Body of pancreas (tissue), 4 donors: ENCODE data around the gene CFAP61. TPM values are rescaled to one million over a fixed set of nuclear protein-coding genes. Genes with fewer than 3 reads are reported as not detected.

Experiments used
- ATAC-seq: fragments of 150-250 bp; one replicate; pipeline ENCODE4 v1.9.1; 2016
- DNase-seq, 4 donors: peaks; one replicate each; pipeline ENCODE4 v3.0.0-alpha.2; 2019
- H3K27ac ChIP-seq, 4 donors: fragments of 200-600 bp; sonication (generic); 1 replicate in 3 of 4; 2 replicates in 1 of 4; pipeline versions ENCODE4 v1.5.1 to v1.6.1; 2016 to 2019; ENCODE audit warnings: mild to moderate bottlenecking in 1 of 4, mixed read lengths in 1 of 4, moderate library complexity in 1 of 4
- H3K27me3 ChIP-seq, 2 donors: fragments of 200-600 bp; sonication (generic); one replicate each; pipeline ENCODE4 v1.6.0; 2016; ENCODE audit warnings: mild to moderate bottlenecking in 1 of 2
- H3K36me3 ChIP-seq, 2 donors: fragments of 200-600 bp; sonication (generic); replicated peaks in 1 of 2; 2 replicates each; pipeline ENCODE4 v1.5.1; 2016; ENCODE audit warnings: low read depth in 2 of 2; ENCODE audit not compliant: insufficient read depth in 1 of 2
- H3K4me1 ChIP-seq: fragments of 200-600 bp; sonication (generic); one replicate; pipeline ENCODE4 v1.6.0; 2016
- H3K4me3 ChIP-seq, 2 donors: fragments of 200-600 bp; sonication (generic); 1 replicate in 1 of 2; 2 replicates in 1 of 2; pipeline ENCODE4 v1.5.1; 2016 to 2019
- H3K9me3 ChIP-seq, 3 donors: fragments of 200-600 bp; sonication (generic); 1 replicate in 2 of 3; 2 replicates in 1 of 3; pipeline ENCODE4 v1.5.1; 2016
- POLR2A ChIP-seq, 3 donors: fragments of 450-650 bp; IDR thresholded peaks; one replicate each; pipeline ENCODE4 v1.6.1; 2016; ENCODE audit warnings: antibody characterized with exemption in 3 of 3, mild to moderate bottlenecking in 2 of 3
- WGBS, 2 donors: methylation state at CpG; one replicate each; pipeline ENCODE4 v1.1.5; 2017; 5-methylcytosine and 5-hydroxymethylcytosine counted together
- intact Hi-C: fragments of 100-400 bp; cut with DNase I; formaldehyde crosslinking; loops from one replicate; pipeline ENCODE4 v1.15.1; 2023
- total RNA-seq, 2 donors: library from RNA; depleted of rRNA; stranded (reverse); fragments of >200 nt; gene quantifications; one replicate each; pipeline ENCODE4 v1.1.0, GENCODE V29; 2016
- TF ChIP-seq, protein P1 (sequence below), 7 experiments: fragments of 450-650 bp in 4 of 7; fragments of 200-600 bp in 3 of 7; sonication (generic) in 3 of 7; IDR thresholded peaks; one replicate each; pipeline ENCODE4 v1.5.1; 2016 to 2019; ENCODE audit warnings: antibody characterized with exemption in 7 of 7

The CFAP61 gene
- total RNA-seq, 2 donors from 2014 or later, result 0.52 TPM; not detected in 1

DNA sequence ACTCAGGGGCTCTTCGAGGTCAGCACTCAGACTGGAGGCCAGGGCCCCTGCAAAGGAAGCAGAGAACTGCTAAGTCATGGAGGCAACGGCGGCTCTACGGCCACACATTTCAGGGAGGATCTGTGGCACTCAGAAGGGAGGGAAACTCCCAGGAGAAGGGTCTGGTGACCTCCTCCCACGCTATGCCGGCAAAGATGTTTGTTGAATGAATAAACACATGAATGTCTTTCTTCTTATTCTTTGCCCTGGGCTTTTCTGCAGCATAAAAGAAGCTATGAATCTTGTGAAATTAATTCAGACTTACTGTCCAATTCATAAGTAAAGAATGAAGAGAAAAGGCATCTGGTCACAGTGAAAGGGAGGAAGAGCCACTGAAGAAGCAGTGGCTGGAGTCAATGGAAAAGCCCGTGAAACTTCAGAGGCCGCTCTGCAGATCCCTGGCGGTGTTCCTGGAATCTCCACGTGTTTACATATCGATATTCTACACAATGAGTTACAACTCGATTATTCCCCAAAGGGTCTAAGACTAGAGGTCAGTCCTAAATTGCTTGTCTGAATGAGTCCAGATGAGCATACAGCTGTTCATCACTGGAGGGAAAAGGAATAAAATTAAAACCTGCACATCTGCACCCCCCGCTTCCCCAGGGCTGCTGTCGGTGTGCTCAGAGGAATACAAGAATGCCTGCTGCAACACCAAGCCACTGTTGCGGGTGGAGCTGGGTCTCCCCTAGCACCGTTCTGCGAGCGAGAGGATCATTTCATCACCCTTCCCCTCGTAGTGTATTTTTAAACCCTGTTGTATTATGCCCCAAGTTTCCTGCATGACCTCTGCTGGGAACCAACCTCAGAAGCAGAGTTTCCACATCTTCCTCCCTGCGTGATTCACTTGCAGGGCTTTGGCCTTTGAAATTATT lies 341.1 kb downstream of the CFAP61 start:
- Histone ChIP-seq H3K4me1 (no peaks in the 10 kb centered on the region), H3K27ac (no peak overlapping the region), H3K4me3 (no peak overlapping the region), H3K36me3 (peaks cover 6 to 9% of the 10 kb centered on the region in 2 donors), H3K27me3 (no peaks in the 10 kb centered on the region), H3K9me3 (no peaks in the 10 kb centered on the region)
- intact Hi-C loops, result no loop called here
- no peak for TF ChIP-seq POLR2A (IDR thresholded peaks at IDR 0.05)
- TF ChIP-seq, protein P1, sequence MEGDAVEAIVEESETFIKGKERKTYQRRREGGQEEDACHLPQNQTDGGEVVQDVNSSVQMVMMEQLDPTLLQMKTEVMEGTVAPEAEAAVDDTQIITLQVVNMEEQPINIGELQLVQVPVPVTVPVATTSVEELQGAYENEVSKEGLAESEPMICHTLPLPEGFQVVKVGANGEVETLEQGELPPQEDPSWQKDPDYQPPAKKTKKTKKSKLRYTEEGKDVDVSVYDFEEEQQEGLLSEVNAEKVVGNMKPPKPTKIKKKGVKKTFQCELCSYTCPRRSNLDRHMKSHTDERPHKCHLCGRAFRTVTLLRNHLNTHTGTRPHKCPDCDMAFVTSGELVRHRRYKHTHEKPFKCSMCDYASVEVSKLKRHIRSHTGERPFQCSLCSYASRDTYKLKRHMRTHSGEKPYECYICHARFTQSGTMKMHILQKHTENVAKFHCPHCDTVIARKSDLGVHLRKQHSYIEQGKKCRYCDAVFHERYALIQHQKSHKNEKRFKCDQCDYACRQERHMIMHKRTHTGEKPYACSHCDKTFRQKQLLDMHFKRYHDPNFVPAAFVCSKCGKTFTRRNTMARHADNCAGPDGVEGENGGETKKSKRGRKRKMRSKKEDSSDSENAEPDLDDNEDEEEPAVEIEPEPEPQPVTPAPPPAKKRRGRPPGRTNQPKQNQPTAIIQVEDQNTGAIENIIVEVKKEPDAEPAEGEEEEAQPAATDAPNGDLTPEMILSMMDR (IDR thresholded peaks at IDR 0.05), result no peak
- no peak for DNase-seq
- 76 to 83% methylated on average over 20 of the region's 20 CpGs for WGBS, 2 donors
- no peak for ATAC-seq

DNA sequence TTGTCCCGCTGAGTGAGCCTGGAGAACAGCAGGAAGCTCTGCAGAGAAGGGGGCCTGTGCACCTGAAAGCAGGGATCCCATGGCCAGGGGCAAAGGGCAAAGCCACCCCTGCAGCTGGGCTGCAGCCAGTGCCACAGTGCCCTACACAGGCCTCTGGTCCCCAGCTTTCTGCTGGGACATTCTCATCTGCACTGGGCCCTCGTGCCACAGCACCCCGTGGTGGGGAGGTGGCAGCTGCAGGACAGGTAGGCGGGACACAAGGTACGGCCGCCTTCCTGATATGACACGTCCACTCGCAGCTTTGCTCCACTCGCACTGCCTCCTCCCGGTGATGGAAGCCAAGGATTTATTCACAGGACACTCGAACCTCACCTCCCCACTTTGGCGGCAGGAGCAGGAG lies 342.8 kb downstream of the CFAP61 start:
- no peak for DNase-seq
- Histone ChIP-seq H3K4me3 (no peak overlapping the region), H3K4me1 (peaks cover 7% of the 10 kb centered on the region), H3K9me3 (no peaks in the 10 kb centered on the region), H3K36me3 (peaks cover 6 to 9% of the 10 kb centered on the region in 2 donors), H3K27ac (no peak overlapping the region), H3K27me3 (no peaks in the 10 kb centered on the region)
- intact Hi-C loops, result no loop called here
- TF ChIP-seq POLR2A (IDR thresholded peaks at IDR 0.05), result no peak
- TF ChIP-seq, protein P1 (IDR thresholded peaks at IDR 0.05), result no peak
- no peak for ATAC-seq
- WGBS, 2 donors, result 88 to 90% methylated on average over 12 of the region's 12 CpGs

DNA sequence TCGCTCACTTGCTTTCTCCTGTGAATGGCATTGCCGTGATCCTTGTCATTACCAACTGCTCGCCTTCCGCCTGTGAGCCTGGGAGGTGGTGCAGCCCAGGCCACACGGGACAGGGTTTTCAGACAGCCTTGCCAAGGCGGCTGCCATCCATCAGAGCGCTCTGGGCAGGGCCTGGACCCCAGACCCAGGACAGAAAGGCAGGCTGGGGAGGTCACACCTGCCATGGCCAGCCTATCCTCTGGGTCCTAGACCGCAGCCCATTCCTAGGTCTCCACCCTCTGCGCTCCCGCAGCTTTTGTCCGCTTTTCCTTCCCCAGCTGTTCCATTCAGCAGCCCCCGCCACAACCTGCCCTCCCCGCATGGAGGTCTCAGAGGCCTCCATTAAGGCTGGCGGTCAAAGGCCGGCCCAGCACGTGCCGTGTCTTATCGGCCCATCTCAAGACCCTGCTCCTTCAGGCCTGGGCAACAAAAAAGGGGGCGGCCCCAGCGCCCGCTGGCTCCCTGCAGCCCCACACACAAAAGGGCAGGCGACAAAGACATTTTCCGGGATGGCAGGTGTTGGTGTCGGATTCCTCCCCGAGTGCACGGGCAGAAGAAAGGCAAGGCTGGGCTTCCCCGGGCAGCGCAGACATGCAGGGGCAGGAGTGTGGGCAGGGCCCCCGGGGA lies 343.7 kb downstream of the CFAP61 start:
- Histone ChIP-seq H3K27ac (no peak overlapping the region), H3K9me3 (no peaks in the 10 kb centered on the region), H3K4me3 (no peak overlapping the region), H3K27me3 (no peaks in the 10 kb centered on the region), H3K4me1 (peaks cover 8% of the 10 kb centered on the region), H3K36me3 (peaks cover 6 to 9% of the 10 kb centered on the region in 2 donors)
- no peak for TF ChIP-seq POLR2A (IDR thresholded peaks at IDR 0.05)
- TF ChIP-seq, protein P1 (IDR thresholded peaks at IDR 0.05), result no peak
- WGBS, 2 donors, result 92 to 94% methylated on average over 28 of the region's 29 CpGs
- intact Hi-C loops, result no loop called here
- DNase-seq, result no peak
- ATAC-seq, result no peak

DNA sequence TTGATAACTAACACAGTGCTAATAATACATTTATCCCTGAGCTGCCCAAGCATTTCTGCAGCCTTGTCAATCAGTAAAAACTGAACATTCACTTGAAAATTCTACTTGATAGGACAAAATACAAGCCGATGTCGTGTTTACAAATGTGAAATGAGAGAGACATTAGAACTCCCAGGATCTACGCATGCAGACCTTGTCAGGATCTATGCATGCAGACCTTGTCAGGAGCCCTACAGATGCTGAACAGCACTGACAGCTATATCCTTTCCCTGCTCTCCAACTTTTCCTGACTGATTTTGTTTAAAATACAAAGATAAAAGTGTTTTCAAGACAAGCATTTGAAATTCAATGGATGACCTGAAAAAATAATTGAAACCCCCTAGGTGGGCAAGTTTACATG lies 344.5 kb downstream of the CFAP61 start:
- Histone ChIP-seq H3K4me1 (peaks cover 8% of the 10 kb centered on the region), H3K36me3 (peaks cover 6 to 8% of the 10 kb centered on the region in 2 donors), H3K9me3 (no peaks in the 10 kb centered on the region), H3K27ac (no peak overlapping the region), H3K4me3 (no peak overlapping the region), H3K27me3 (no peaks in the 10 kb centered on the region)
- no peak for TF ChIP-seq POLR2A (IDR thresholded peaks at IDR 0.05)
- TF ChIP-seq, protein P1 (IDR thresholded peaks at IDR 0.05), result no peak
- DNase-seq, result no peak
- 92 to 95% methylated on average over 3 of the region's 3 CpGs for WGBS, 2 donors
- ATAC-seq, result no peak
- intact Hi-C loops, result no loop called here
